SH-SY5Y (cell line): ENCODE data around the gene IQSEC3.

Experiments used
- GATA2 ChIP-seq: IDR thresholded peaks from 2 replicates; pipeline ENCODE4 v1.6.1; 2011; ENCODE audit warnings: mild to moderate bottlenecking, low read depth, low read length
- GATA3 ChIP-seq: IDR thresholded peaks from 2 replicates; pipeline ENCODE4 v1.6.1; 2011; ENCODE audit warnings: low read depth, mild to moderate bottlenecking, low read length, moderate library complexity

DNA sequence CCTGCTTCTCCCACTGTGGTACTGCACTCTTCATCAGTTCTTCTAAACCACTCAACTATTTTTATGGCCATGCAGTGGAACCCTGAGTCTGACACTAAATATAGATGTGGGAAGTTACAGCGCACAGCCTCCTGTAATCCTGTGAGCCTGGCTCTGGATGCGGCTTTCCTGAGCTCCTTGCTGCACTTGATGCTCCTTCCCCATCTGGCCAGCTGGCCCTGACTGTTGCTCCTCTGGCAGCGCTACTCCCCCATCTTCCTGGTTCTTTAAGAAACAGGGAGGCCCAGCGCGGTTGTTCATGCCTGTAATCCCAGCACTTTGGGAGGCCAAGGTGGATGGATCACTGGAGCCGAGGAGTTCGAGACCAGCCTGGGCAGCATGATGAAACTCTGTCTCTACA lies 24.6 kb downstream of the IQSEC3 start:
- TF ChIP-seq GATA2 (no peak), GATA3 (no peak)
